Activated CD8-positive, alpha-beta T cell treated with anti-CD3 and anti-CD28 coated beads for 36 hours (primary cell): Measurements from ENCODE around the gene ACP3. TPM values are rescaled to one million over a fixed set of nuclear protein-coding genes. Genes with fewer than 3 reads are reported as not detected.
A peak's percentile ranks its signal among the peaks of the same experiment; 100 is the strongest.
"Not testable (repeated sequence)": the region's sequence is repeated elsewhere in the genome, so short reads cannot be mapped to it uniquely, and the experiment has no call there.

ENCODE experiments used
- ATAC-seq: fragments of 200-7000 bp; cut with Tn5 transposase; one replicate; pipeline ENCODE4 v1.10.0; 2021; ENCODE audit warnings: mild to moderate bottlenecking, moderate library complexity
- CTCF ChIA-PET: fragments of 350-600 bp; sonication (Branson Sonifier 250); formaldehyde crosslinking; loops from one replicate; lab custom pipeline; 2021; ENCODE audit warnings: antibody characterized with exemption; lab: Charles Lee
- POLR2A ChIA-PET: fragments of 350-600 bp; sonication (Branson Sonifier 250); formaldehyde crosslinking; loops from one replicate; lab custom pipeline; 2021; ENCODE audit warnings: antibody characterized with exemption; lab: Charles Lee
- DNase-seq: peaks from one replicate; pipeline ENCODE4 v3.0.0-alpha.2; 2020
- H3K27ac Mint-ChIP-seq: one replicate; pipeline ENCODE4 v1.8.0; 2021; ENCODE audit warnings: mild to moderate bottlenecking, mixed read lengths
- H3K27me3 Mint-ChIP-seq: one replicate; pipeline ENCODE4 v1.8.0; 2021; ENCODE audit warnings: mixed read lengths
- H3K36me3 Mint-ChIP-seq: one replicate; pipeline ENCODE4 v1.8.0; 2021; ENCODE audit warnings: low read depth, mixed read lengths
- H3K4me1 Mint-ChIP-seq: one replicate; pipeline ENCODE4 v1.8.0; 2021; ENCODE audit warnings: low read depth, mixed read lengths
- H3K4me3 Mint-ChIP-seq: one replicate; pipeline ENCODE4 v1.8.0; 2021; ENCODE audit warnings: mild to moderate bottlenecking, moderate library complexity, mixed read lengths
- H3K9me3 Mint-ChIP-seq: one replicate; pipeline ENCODE4 v1.8.0; 2021; ENCODE audit warnings: mixed read lengths
- intact Hi-C: fragments of 100-400 bp; cut with micrococcal nuclease; formaldehyde crosslinking; loops from one replicate; pipeline ENCODE4 v1.10.0; 2022
- total RNA-seq, 2 experiments: library from RNA; stranded (reverse); gene quantifications; one replicate each; pipeline ENCODE4 v1.2.3, GENCODE V29; 2021
- TF ChIP-seq, protein P1 (sequence below): fragments of 200-600 bp; IDR thresholded peaks from one replicate; pipeline ENCODE4 v1.8.0; 2022; ENCODE audit warnings: antibody characterized with exemption, mild to moderate bottlenecking

ACP3 gene
- total RNA-seq, 2 experiments from 2014 or later = not detected

DNA sequence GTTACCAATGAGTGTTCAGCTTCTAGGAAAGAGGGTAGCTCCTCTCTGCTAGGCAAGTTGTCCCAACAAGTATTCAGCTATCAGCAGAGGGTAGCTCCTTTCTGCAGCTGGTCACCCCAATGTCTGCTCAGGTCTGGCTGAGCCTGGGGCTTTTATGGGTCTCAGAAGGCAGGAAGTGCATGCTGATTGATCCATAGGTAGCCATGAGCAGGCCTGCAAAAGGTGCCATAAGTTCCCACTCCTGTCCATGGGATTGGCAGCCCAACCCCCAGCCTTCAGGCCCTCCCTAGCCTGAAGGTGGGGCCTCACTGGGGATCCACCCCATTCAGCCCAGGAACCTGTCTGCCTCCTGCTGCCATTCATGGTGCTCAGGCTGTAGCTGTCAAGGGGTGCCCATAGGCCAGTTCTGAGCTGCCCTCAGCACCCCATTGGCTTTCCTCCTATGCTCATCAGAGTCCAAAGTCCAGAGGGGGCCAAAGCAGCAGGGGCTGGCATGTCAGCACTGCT is 65.5 kb downstream of the ACP3 start:
- H3K27me3 Mint-ChIP-seq = peaks cover 9% of the 10 kb centered on the region
- H3K36me3 Mint-ChIP-seq = no peaks in the 10 kb centered on the region
- TF ChIP-seq, protein P1, sequence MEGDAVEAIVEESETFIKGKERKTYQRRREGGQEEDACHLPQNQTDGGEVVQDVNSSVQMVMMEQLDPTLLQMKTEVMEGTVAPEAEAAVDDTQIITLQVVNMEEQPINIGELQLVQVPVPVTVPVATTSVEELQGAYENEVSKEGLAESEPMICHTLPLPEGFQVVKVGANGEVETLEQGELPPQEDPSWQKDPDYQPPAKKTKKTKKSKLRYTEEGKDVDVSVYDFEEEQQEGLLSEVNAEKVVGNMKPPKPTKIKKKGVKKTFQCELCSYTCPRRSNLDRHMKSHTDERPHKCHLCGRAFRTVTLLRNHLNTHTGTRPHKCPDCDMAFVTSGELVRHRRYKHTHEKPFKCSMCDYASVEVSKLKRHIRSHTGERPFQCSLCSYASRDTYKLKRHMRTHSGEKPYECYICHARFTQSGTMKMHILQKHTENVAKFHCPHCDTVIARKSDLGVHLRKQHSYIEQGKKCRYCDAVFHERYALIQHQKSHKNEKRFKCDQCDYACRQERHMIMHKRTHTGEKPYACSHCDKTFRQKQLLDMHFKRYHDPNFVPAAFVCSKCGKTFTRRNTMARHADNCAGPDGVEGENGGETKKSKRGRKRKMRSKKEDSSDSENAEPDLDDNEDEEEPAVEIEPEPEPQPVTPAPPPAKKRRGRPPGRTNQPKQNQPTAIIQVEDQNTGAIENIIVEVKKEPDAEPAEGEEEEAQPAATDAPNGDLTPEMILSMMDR = no peak
- CTCF ChIA-PET = interaction anchor here (1.1 kb wide), 1 partner anchor 40 kb away, joined by 3 read pairs; no protein-coding TSS in a partner anchor
- POLR2A ChIA-PET = no interaction called here
- H3K4me1 Mint-ChIP-seq = peaks cover 1% of the 10 kb centered on the region
- DNase-seq (no peak), ATAC-seq (no peak)
- no peak overlapping the region for H3K27ac Mint-ChIP-seq
- no peak overlapping the region for H3K4me3 Mint-ChIP-seq
- intact Hi-C loops = no loop called here
- no peaks in the 10 kb centered on the region for H3K9me3 Mint-ChIP-seq

DNA sequence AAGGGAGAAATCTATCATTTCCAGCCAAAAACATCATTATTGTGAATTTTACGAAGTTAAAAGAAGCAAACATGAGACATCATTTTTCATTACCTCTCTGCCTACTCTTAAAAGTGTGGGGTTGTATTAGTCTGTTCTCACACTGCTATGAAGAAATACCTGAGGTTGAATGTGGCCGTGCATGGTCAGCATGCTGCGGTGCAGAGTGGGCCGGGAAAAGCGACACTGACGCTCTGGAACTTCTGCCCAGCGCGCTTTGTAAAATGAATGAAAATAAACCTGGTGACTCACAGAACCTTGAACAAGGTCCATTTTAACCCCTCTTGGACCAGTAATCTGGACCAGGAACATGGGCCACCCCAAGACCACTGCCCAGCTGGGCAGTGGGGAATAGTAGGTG is 69.1 kb downstream of the ACP3 start:
- POLR2A ChIA-PET = no interaction called here
- intact Hi-C loops = no loop called here
- Mint-ChIP-seq H3K36me3 (no peaks in the 10 kb centered on the region), H3K27ac (no peak overlapping the region), H3K9me3 (no peaks in the 10 kb centered on the region), H3K4me3 (no peak overlapping the region), H3K4me1 (no peaks in the 10 kb centered on the region), H3K27me3 (peaks cover 3% of the 10 kb centered on the region)
- ATAC-seq (no peak), DNase-seq (no peak)
- TF ChIP-seq, protein P1 = no peak
- CTCF ChIA-PET = no interaction called here

DNA sequence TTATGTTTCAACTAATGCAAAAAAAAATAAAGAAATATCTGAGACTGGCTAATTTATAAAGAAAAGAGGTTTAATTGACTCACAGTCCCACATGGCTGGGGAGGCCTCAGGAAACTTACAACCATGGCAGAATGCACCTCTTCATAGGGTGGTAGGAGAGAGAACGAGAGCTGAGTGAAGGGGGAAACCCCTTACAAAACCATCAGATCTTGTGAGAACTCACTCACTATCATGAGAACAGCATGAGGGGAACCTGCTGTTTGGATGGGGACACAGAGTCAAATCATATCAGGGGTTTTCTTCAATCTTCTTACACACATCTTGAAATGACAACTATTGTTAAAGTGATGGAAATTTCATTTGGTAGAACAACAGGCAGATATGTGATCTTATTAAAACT is 75.5 kb downstream of the ACP3 start:
- intact Hi-C loops, H3K9me3 Mint-ChIP-seq, CTCF ChIA-PET, DNase-seq, H3K27me3 Mint-ChIP-seq, H3K4me3 Mint-ChIP-seq, POLR2A ChIA-PET, H3K36me3 Mint-ChIP-seq, H3K4me1 Mint-ChIP-seq, H3K27ac Mint-ChIP-seq: not testable (repeated sequence)
- ATAC-seq = peak; percentile 42

DNA sequence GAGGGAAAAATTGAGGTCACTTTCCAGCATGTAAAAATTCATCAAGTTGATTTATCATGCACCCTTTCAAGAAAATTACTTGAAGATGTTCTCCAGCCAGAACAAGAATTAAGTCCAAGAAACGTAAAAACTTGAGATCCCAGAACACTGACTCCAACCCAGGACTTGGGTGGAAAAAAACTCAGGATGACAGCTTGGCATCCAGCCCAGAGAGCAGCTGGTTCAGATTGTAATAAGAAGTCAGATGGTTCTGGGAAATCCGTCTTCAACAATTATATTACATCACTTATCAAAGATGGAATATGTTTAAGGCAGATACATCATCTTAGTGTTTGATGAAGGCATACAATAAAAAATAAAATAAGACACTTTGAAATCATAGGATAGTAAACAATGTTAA is 77.1 kb downstream of the ACP3 start:
- DNase-seq (no peak), ATAC-seq (no peak)
- TF ChIP-seq, protein P1 = no peak
- intact Hi-C loops = no loop called here
- Mint-ChIP-seq H3K27me3 (no peaks in the 10 kb centered on the region), H3K9me3 (no peaks in the 10 kb centered on the region), H3K27ac (no peak overlapping the region), H3K4me3 (no peak overlapping the region), H3K4me1 (no peaks in the 10 kb centered on the region), H3K36me3 (no peaks in the 10 kb centered on the region)
- ChIA-PET CTCF (interaction anchor here (1.9 kb wide), 1 partner anchor 51 kb away, joined by 4 read pairs; no protein-coding TSS in a partner anchor), POLR2A (no interaction called here)

DNA sequence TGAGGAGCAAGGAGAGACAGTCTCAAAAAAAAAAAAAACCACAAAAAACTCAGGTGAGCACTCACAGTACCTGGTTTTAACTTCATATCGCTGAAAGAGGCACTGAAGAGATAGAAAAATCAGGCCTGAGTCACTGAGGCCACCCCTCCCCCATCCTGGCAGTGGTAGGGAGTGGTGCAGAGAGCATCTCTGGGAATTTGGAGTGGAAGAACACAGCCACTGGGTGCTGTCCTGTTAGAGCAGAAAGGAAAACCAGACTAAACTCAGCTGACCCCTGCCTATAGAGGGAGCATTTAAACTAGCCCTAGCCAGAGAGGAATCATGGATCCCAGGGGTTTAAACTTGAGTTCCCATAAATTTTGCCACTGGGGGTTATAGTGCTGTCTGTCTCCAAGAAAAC is 77.9 kb downstream of the ACP3 start:
- no peak for ATAC-seq
- no peaks in the 10 kb centered on the region for H3K27me3 Mint-ChIP-seq
- intact Hi-C loops = no loop called here
- H3K4me1 Mint-ChIP-seq = no peaks in the 10 kb centered on the region
- ChIA-PET CTCF (interaction anchor here (1.9 kb wide), 1 partner anchor 52 kb away, joined by 4 read pairs; no protein-coding TSS in a partner anchor), POLR2A (no interaction called here)
- no peaks in the 10 kb centered on the region for H3K9me3 Mint-ChIP-seq
- no peak overlapping the region for H3K4me3 Mint-ChIP-seq
- TF ChIP-seq, protein P1 = no peak
- H3K27ac Mint-ChIP-seq = no peak overlapping the region
- no peaks in the 10 kb centered on the region for H3K36me3 Mint-ChIP-seq
- DNase-seq = no peak
